HG02852 (cell line): Measurements from ENCODE around the gene SMIM10.
"Not testable (repeated sequence)": the region's sequence is repeated elsewhere in the genome, so short reads cannot be mapped to it uniquely, and the experiment has no call there.

ENCODE experiments used
- ATAC-seq: cut with Tn5 transposase; IDR thresholded peaks from one replicate; pipeline ENCODE4 v1.9.1; 2021; ENCODE audit warnings: mild to moderate bottlenecking, moderate library complexity; ENCODE audit not compliant: unreplicated experiment

SMIM10 gene

GRCh38 chrX:134990801-134991481 is at the start of gene SMIM10:
TSS of gene SMIM10 (plus strand) at chrX:134990991. CDS start at chrX:134991096, 105 bp downstream.
- peak; percentile 47 for ATAC-seq

- not testable (repeated sequence) for ATAC-seq
Observed at GRCh38 chrX:134946364-134946763, 44.4 kb upstream of the SMIM10 start.

- no peak for ATAC-seq
Observed at GRCh38 chrX:134948333-134949241, 42.2 kb upstream of the SMIM10 start.

GRCh38 chrX:134949271-134949670 is 41.5 kb upstream of the SMIM10 start:
- ATAC-seq = no peak

- ATAC-seq = no peak
Observed at GRCh38 chrX:134957836-134958235, 33.0 kb upstream of the SMIM10 start.

- not testable (repeated sequence) for ATAC-seq
Observed at GRCh38 chrX:134960366-134960765, 30.4 kb upstream of the SMIM10 start.

- ATAC-seq = no peak
Observed at GRCh38 chrX:134963041-134963440, 27.8 kb upstream of the SMIM10 start.

- ATAC-seq = no peak
Observed at GRCh38 chrX:134969726-134970125, 21.1 kb upstream of the SMIM10 start.

GRCh38 chrX:134971926-134972325 is 18.9 kb upstream of the SMIM10 start:
- ATAC-seq = no peak

- no peak for ATAC-seq
Observed at GRCh38 chrX:134975516-134975915, 15.3 kb upstream of the SMIM10 start.

GRCh38 chrX:134981910-134982309 is 8.9 kb upstream of the SMIM10 start:
- ATAC-seq = no peak

- ATAC-seq = no peak
Observed at GRCh38 chrX:134982748-134983147, 8.0 kb upstream of the SMIM10 start.

- no peak for ATAC-seq
Observed at GRCh38 chrX:134985479-134985878, 5.3 kb upstream of the SMIM10 start.

- no peak for ATAC-seq
Observed at GRCh38 chrX:134990475-134990800, 353 bp upstream of the SMIM10 start.

GRCh38 chrX:134997646-134998045 is 6.9 kb downstream of the SMIM10 start:
- no peak for ATAC-seq

GRCh38 chrX:134998246-134998645 is 7.5 kb downstream of the SMIM10 start:
- no peak for ATAC-seq

- no peak for ATAC-seq
Observed at GRCh38 chrX:134999469-134999868, 8.7 kb downstream of the SMIM10 start.

- no peak for ATAC-seq
Observed at GRCh38 chrX:135000516-135000915, 9.7 kb downstream of the SMIM10 start.

- ATAC-seq = peak; percentile 93
Observed at GRCh38 chrX:135003876-135004623, 13.3 kb downstream of the SMIM10 start.

- ATAC-seq = no peak
Observed at GRCh38 chrX:135006187-135006586, 15.4 kb downstream of the SMIM10 start.

GRCh38 chrX:135009057-135009610 is 18.3 kb downstream of the SMIM10 start:
- no peak for ATAC-seq
